ENCODE data around the gene ANO6.

ANO6 gene

DNA sequence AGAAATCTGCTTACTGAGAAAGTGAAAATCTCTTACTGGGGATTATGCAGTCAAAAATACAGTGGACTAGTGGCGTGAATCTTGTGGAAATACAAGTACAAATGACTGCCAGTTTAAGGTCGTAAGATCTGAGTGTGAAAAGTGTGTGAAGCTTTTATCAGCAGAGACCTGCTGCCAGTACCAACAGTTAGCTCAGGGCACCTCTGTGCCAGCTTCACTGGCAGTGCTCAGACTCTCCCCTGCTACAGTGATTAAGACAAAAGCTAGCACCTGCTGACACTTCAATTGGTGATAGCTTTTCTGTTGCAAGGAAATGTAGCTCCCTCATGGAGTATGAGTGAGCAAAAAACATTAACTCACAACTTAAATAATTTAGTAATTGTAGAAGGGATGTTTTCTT lies 185.1 kb downstream of the ANO6 start:
- Histone ChIP-seq H3K27me3 (replicated peaks; ENCODE audit: control insufficient read depth, insufficient read depth, low read length) (no peaks in the 10 kb centered on the region), H3K4me1 (ENCODE audit: control insufficient read depth, insufficient read depth, low read length) (no peaks in the 10 kb centered on the region), H3K36me3 (ENCODE audit: control insufficient read depth, insufficient read depth, low read length, severe bottlenecking) (peaks cover 74% of the 10 kb centered on the region), H3K4me3 (ENCODE audit: low read length) (no peak overlapping the region), H3K9ac (ENCODE audit: low read length) (no peak overlapping the region), H3K9me3 (ENCODE audit: control insufficient read depth, low read length) (no peaks in the 10 kb centered on the region)
- DNase-seq (ENCODE audit: low read depth): no peak

DNA sequence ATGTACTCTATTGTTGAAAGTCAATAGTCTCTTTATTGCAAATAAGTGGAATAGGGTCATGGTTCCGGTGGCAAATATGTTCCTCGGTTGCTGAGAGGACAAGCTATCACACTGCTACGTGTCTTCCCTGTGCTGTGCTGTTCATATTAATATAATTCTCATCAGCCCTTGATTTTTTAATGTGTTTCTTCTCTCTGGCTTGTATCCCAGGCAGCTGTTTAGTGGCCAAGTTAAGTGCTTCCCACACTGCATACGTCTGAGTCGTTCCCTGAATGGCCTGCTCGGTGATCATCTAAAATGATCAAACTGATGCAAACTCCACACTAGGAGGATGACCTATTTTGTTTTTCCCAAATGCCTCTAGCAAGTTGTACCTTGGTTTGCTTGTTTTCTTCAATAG lies 186.4 kb downstream of the ANO6 start:
- no peaks in the 10 kb centered on the region for H3K27me3 ChIP-seq (replicated peaks; ENCODE audit: control insufficient read depth, insufficient read depth, low read length)
- no peak overlapping the region for H3K4me3 ChIP-seq (ENCODE audit: low read length)
- no peak overlapping the region for H3K9ac ChIP-seq (ENCODE audit: low read length)
- H3K9me3 ChIP-seq (ENCODE audit: control insufficient read depth, low read length): no peaks in the 10 kb centered on the region
- H3K4me1 ChIP-seq (ENCODE audit: control insufficient read depth, insufficient read depth, low read length): no peaks in the 10 kb centered on the region
- peaks cover 87% of the 10 kb centered on the region for H3K36me3 ChIP-seq (ENCODE audit: control insufficient read depth, insufficient read depth, low read length, severe bottlenecking)
- no peak for DNase-seq (ENCODE audit: low read depth)

DNA sequence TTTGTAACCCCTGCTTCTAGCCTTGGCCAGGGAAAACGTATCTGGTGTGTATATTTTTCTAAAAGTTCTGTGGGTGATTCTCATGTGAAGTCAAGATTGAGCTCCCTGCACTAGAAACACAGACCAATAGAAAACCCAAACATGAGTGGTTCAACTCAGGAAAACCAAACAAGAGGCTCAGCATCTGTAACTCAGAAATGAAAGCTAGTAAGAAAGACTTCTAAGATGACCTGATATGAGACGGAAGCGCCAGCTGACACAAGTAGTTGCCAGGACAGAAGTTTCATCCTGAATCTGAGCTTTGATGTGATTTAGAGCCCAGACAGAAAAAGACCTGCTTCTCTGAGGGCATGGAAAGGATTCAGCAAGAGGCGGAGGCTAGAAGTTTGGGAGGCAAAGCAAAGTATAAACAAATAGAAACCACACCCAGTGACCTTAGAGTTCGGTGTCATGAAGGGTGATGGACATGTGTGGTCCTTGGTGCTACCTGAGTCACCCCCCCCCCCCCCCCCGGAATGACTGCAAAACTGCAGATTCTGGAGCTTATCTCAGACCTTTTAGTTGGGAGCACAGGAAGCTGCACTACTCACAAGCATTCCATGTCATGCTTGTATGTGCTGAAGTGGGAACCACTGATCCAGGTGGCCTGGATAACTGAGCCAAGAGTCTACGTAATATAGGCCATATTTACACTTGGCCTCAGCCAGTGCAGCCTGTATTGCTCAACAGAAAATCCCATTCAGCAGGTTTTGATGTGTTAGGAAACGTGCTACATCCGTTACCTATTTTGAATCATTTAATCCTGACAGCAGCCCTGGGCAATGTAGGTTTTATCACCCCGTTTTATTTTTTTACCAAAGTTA lies 191.3 kb downstream of the ANO6 start:
- no peak for DNase-seq (ENCODE audit: low read depth)
- peaks cover 96% of the 10 kb centered on the region for H3K36me3 ChIP-seq (ENCODE audit: control insufficient read depth, insufficient read depth, low read length, severe bottlenecking)
- no peak overlapping the region for H3K9ac ChIP-seq (ENCODE audit: low read length)
- no peaks in the 10 kb centered on the region for H3K27me3 ChIP-seq (replicated peaks; ENCODE audit: control insufficient read depth, insufficient read depth, low read length)
- H3K4me1 ChIP-seq (ENCODE audit: control insufficient read depth, insufficient read depth, low read length): peaks cover 13% of the 10 kb centered on the region
- H3K9me3 ChIP-seq (ENCODE audit: control insufficient read depth, low read length): no peaks in the 10 kb centered on the region
- H3K4me3 ChIP-seq (ENCODE audit: low read length): no peak overlapping the region

DNA sequence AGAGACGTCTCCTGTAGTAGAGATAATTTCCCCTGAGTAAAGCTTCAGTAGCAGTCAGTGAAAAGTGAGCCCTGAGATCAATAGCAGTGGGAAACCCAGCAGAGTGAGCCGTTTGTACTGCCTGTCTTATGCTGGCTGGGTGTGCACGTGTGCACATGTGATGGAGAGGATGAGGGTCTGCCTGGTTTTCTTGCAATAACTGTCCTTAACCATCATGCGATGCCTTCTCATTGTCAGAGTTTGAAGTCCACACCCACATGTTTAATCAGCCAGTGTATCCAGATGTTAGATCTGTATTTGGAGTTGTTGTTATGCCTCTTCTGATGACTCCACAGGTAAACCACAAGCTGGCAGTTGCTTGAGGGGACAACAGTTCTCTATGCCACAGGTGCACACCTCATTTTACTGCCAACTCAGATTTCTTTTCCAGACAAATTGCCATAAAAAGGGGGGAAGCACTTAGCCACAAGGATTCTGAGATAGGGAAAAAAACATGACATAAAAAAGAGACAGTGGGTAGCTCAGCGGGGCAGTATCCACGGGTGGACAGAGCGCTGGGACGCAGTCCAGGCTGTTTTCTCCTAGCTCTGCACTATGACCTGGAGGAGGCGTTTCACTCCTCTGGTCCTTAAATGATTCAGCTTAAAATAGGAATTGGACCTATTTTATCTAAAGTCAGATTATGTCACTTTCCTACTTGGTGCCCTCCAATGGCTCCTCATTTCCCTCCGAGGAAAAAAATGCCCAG lies 192.3 kb downstream of the ANO6 start:
- H3K9ac ChIP-seq (ENCODE audit: low read length): no peak overlapping the region
- no peaks in the 10 kb centered on the region for H3K9me3 ChIP-seq (ENCODE audit: control insufficient read depth, low read length)
- H3K4me1 ChIP-seq (ENCODE audit: control insufficient read depth, insufficient read depth, low read length): peaks cover 13% of the 10 kb centered on the region
- H3K27me3 ChIP-seq (replicated peaks; ENCODE audit: control insufficient read depth, insufficient read depth, low read length): no peaks in the 10 kb centered on the region
- H3K36me3 ChIP-seq (ENCODE audit: control insufficient read depth, insufficient read depth, low read length, severe bottlenecking): peaks cover 96% of the 10 kb centered on the region
- no peak overlapping the region for H3K4me3 ChIP-seq (ENCODE audit: low read length)
- DNase-seq (ENCODE audit: low read depth): no peak

DNA sequence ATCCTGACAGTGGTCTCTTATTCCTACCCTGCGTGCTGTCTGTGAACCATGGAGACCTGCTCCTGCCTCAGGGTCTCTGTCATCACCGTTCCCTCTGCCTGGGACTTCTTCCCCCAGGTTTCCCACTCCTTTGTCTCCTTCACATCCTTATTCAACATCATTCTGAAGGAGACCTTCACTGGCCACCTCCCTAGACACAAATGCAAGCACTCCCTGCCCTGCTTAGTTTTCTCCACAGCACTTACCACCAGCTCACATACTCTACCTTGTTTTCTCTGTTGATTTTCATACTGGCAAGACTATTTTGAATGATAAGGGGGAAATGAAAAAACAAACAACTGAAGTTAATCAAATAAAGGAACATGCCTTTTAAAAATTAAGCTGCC lies 192.8 kb downstream of the ANO6 start:
- Histone ChIP-seq H3K9me3 (ENCODE audit: control insufficient read depth, low read length) (no peaks in the 10 kb centered on the region), H3K4me1 (ENCODE audit: control insufficient read depth, insufficient read depth, low read length) (peaks cover 13% of the 10 kb centered on the region), H3K9ac (ENCODE audit: low read length) (no peak overlapping the region), H3K4me3 (ENCODE audit: low read length) (no peak overlapping the region), H3K36me3 (ENCODE audit: control insufficient read depth, insufficient read depth, low read length, severe bottlenecking) (peaks cover 96% of the 10 kb centered on the region), H3K27me3 (replicated peaks; ENCODE audit: control insufficient read depth, insufficient read depth, low read length) (no peaks in the 10 kb centered on the region)
- DNase-seq (ENCODE audit: low read depth): no peak

DNA sequence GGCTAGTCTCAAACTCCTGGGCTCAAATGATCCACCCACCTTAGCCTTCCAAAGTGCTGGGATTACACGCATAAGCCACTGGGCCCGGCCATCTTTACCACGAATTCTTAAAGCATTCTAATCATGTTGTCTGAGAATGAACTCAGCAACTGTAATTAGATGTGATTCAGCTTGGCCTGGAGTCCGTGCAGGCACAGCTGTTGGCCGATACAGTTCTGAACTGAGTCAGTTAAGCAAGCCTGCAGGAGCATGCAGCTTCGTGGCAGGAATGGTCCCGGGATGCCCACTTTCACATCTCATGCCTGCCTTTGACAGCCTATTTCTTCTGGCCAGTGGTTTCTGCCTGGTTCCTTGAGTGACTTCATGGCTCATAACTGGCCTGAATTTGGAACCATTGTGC lies 194.1 kb downstream of the ANO6 start:
- Histone ChIP-seq H3K9ac (ENCODE audit: low read length) (peak overlapping the region; percentile 7), H3K27me3 (replicated peaks; ENCODE audit: control insufficient read depth, insufficient read depth, low read length) (no peaks in the 10 kb centered on the region), H3K4me3 (ENCODE audit: low read length) (peak overlapping the region; percentile 14), H3K4me1 (ENCODE audit: control insufficient read depth, insufficient read depth, low read length) (peaks cover 13% of the 10 kb centered on the region), H3K36me3 (ENCODE audit: control insufficient read depth, insufficient read depth, low read length, severe bottlenecking) (peaks cover 87% of the 10 kb centered on the region), H3K9me3 (ENCODE audit: control insufficient read depth, low read length) (no peaks in the 10 kb centered on the region)
- peak; percentile 88 for DNase-seq (ENCODE audit: low read depth)

DNA sequence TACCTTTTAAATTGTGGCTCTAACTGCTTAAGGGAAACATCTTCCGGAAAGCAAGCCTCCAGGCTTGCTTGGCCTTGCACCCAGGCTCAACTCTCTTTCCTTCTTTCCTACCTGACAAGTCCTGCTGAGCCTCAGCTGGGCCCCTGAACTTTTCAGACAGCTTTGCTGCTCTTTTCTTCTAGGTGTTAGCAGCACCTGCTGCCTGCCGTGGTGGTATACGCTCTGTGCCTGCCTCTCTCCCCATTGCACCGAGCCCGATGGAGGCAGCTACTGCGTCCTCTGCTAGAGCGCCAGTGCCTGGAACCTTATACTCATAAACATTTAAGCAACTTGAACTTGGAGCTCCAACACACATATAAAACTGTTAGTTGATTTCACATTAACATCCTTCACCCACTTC lies 195.7 kb downstream of the ANO6 start:
- Histone ChIP-seq H3K4me1 (ENCODE audit: control insufficient read depth, insufficient read depth, low read length) (peaks cover 23% of the 10 kb centered on the region), H3K9ac (ENCODE audit: low read length) (no peak overlapping the region), H3K4me3 (ENCODE audit: low read length) (no peak overlapping the region), H3K36me3 (ENCODE audit: control insufficient read depth, insufficient read depth, low read length, severe bottlenecking) (peaks cover 72% of the 10 kb centered on the region), H3K9me3 (ENCODE audit: control insufficient read depth, low read length) (no peaks in the 10 kb centered on the region), H3K27me3 (replicated peaks; ENCODE audit: control insufficient read depth, insufficient read depth, low read length) (no peaks in the 10 kb centered on the region)
- no peak for DNase-seq (ENCODE audit: low read depth)

DNA sequence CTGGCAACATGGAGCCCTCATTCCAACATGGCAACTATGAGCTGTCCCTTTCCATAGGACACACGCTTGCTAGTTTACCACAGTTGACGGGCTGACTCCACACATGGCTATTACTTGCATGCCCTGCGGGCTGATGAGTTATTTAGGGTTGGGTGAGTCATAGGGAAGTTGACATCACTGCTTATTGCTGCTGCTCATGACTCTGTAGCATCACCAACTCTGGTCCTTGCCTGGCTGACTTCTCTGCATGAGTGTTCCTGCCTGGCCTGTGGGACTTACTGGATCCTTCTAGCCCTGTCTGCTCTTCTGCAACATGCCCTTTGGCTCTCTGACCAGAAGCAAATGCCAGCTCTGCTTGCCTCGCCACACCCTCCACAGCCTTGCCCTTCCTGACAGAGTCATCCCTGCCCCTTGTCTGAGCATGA lies 199.5 kb downstream of the ANO6 start:
- H3K27me3 ChIP-seq (replicated peaks; ENCODE audit: control insufficient read depth, insufficient read depth, low read length): no peaks in the 10 kb centered on the region
- no peaks in the 10 kb centered on the region for H3K9me3 ChIP-seq (ENCODE audit: control insufficient read depth, low read length)
- no peak overlapping the region for H3K9ac ChIP-seq (ENCODE audit: low read length)
- H3K4me1 ChIP-seq (ENCODE audit: control insufficient read depth, insufficient read depth, low read length): peaks cover 12% of the 10 kb centered on the region
- no peak overlapping the region for H3K4me3 ChIP-seq (ENCODE audit: low read length)
- H3K36me3 ChIP-seq (ENCODE audit: control insufficient read depth, insufficient read depth, low read length, severe bottlenecking): peaks cover 73% of the 10 kb centered on the region
- peak; percentile 95 for DNase-seq (ENCODE audit: low read depth)

DNA sequence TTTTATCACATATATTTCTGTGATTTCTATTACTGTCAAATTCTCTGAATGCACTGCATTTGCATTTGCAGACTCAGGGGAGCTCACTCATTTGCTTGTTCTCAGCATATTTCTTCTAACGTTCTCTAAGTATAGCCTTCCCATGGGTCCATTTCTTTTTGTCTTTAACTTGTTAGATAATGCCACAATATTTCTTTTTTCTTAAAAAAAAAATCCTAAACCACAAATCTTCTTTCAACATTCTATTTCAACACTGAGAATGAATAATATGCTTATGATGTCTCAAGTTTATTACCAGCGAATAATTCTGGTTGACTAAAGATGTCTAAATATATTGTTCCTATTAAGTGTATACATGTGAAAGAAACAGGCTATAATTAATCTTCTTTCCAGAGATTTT lies 200.2 kb downstream of the ANO6 start:
- Histone ChIP-seq H3K4me3 (ENCODE audit: low read length) (no peak overlapping the region), H3K9ac (ENCODE audit: low read length) (peak overlapping the region; percentile 34), H3K27me3 (replicated peaks; ENCODE audit: control insufficient read depth, insufficient read depth, low read length) (no peaks in the 10 kb centered on the region), H3K9me3 (ENCODE audit: control insufficient read depth, low read length) (no peaks in the 10 kb centered on the region), H3K36me3 (ENCODE audit: control insufficient read depth, insufficient read depth, low read length, severe bottlenecking) (peaks cover 71% of the 10 kb centered on the region), H3K4me1 (ENCODE audit: control insufficient read depth, insufficient read depth, low read length) (peaks cover 12% of the 10 kb centered on the region)
- DNase-seq (ENCODE audit: low read depth): no peak

DNA sequence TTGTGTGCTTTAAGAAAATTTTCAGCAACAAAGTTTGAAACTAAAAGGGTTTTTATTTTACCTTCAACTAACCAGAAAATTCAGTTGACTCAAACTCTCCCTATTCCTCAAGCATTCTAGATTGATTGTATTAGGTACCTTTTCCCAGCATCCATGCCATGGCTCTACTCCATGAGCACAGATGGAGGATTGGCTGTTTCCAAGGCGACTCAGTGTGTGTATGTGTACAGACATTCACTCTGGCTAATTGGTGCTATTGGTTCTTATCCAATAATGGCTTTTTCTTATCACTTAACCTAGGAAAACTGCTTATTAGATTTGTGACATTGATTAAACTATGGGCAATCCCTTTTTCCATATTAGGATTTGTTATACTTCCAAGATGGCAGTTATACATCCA lies 202.6 kb downstream of the ANO6 start:
- Histone ChIP-seq H3K4me3 (ENCODE audit: low read length) (no peak overlapping the region), H3K9me3 (ENCODE audit: control insufficient read depth, low read length) (no peaks in the 10 kb centered on the region), H3K4me1 (ENCODE audit: control insufficient read depth, insufficient read depth, low read length) (peaks cover 12% of the 10 kb centered on the region), H3K36me3 (ENCODE audit: control insufficient read depth, insufficient read depth, low read length, severe bottlenecking) (peaks cover 71% of the 10 kb centered on the region), H3K27me3 (replicated peaks; ENCODE audit: control insufficient read depth, insufficient read depth, low read length) (no peaks in the 10 kb centered on the region), H3K9ac (ENCODE audit: low read length) (no peak overlapping the region)
- DNase-seq (ENCODE audit: low read depth): no peak

DNA sequence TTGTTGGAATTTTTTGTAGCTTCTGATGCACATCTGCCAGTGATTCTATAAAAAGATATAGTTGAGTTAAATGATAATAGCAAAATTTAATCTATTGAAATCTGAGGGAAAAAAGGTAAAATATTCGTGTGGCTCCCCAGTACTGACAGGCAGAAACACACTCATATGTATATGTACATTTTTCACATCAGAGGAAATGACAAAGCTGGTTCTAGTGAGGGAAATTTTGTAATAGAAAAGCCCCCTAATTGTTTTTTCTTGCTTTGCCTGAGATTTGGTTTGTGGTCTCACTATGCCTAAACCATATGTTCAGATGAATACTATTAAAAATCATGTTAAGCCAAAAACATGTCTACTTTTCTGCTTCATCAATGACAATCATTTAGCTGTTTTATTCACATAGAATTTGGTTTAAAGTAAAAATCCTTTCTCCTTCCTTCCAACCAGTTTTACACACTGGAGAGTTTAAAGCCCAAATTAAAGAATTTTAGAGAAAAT lies 203.5 kb downstream of the ANO6 start:
- no peak for DNase-seq (ENCODE audit: low read depth)
- peaks cover 73% of the 10 kb centered on the region for H3K36me3 ChIP-seq (ENCODE audit: control insufficient read depth, insufficient read depth, low read length, severe bottlenecking)
- H3K4me1 ChIP-seq (ENCODE audit: control insufficient read depth, insufficient read depth, low read length): peaks cover 12% of the 10 kb centered on the region
- no peaks in the 10 kb centered on the region for H3K9me3 ChIP-seq (ENCODE audit: control insufficient read depth, low read length)
- H3K9ac ChIP-seq (ENCODE audit: low read length): no peak overlapping the region
- no peak overlapping the region for H3K4me3 ChIP-seq (ENCODE audit: low read length)
- no peaks in the 10 kb centered on the region for H3K27me3 ChIP-seq (replicated peaks; ENCODE audit: control insufficient read depth, insufficient read depth, low read length)
